Mesodermal cell (in vitro differentiated cells): Measurements from ENCODE around the gene ENTPD2.

Experiments
- H3K27ac ChIP-seq: 2 replicates; pipeline ENCODE4 v1.7.0; 2013; ENCODE audit warnings: mild to moderate bottlenecking, low read depth, low read length, moderate library complexity; ENCODE audit not compliant: severe bottlenecking
- H3K36me3 ChIP-seq: 2 replicates; pipeline ENCODE4 v1.7.1; 2013; ENCODE audit warnings: mild to moderate bottlenecking, low read length, moderate library complexity; ENCODE audit not compliant: control insufficient read depth, insufficient read depth
- H3K4me1 ChIP-seq: one replicate; pipeline ENCODE4 v1.7.1; 2013; ENCODE audit warnings: mild to moderate bottlenecking, low read length; ENCODE audit not compliant: insufficient read depth, control insufficient read depth, poor library complexity, severe bottlenecking
- H3K4me3 ChIP-seq: 2 replicates; pipeline ENCODE4 v1.7.0; 2013; ENCODE audit warnings: low read length, control low read depth, mild to moderate bottlenecking; ENCODE audit not compliant: insufficient read depth, poor library complexity, severe bottlenecking; ENCODE audit errors: extremely low read depth
- H3K9me3 ChIP-seq: 2 replicates; pipeline ENCODE4 v1.7.1; 2013; ENCODE audit warnings: mild to moderate bottlenecking, low read length, moderate library complexity; ENCODE audit not compliant: control insufficient read depth
- WGBS, 2 experiments: methylation state at CpG; one replicate each; pipeline ENCODE4 v1.1.5; 2013; ENCODE audit warnings: missing lambda C conversion rate in 2 of 2; ENCODE audit not compliant: insufficient coverage in 2 of 2; 5-methylcytosine and 5-hydroxymethylcytosine counted together

ENTPD2 gene

DNA sequence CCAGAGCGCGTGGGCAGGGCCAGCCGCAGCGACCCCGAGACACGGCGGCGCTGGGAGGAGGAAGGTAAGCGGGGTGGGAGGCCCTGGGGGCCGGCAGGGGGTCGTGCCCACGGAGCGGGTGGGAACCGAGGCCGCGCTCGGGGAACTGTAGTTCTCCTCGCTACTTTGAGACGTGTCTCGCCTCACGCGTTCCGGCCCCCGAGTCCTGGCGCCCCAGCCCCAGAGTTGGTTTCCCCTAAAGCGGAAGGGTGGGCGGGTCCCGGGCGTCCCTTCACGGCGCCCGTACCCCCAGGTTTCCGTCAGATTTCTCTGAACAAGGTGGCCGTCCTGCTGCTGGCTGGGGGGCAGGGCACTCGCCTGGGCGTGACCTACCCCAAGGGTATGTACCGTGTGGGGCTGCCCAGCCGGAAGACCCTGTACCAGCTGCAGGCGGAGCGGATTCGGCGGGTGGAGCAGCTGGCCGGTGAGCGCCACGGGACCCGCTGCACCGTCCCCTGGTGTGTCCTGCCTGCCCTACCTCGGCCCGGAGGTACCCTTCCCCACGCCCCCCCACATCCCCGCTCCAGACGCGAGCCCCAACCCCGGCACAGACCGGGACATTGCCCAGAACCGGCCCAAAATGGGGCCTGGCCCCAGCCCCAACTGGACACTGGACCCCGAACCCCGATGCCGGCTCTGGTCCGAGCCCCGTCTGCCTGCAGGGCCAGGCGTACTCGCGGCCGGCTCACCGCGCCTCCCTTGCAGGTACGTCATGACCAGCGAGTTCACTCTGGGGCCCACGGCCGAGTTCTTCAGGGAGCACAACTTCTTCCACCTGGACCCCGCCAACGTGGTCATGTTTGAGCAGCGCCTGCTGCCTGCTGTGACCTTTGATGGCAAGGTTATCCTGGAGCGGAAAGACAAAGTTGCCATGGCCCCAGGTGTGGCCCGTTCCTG is 24.2 kb upstream of the ENTPD2 start:
- WGBS, 2 experiments: 17 to 18% methylated on average over 56 to 69 of the region's 76 CpGs
- Histone ChIP-seq H3K9me3 (no peaks in the 10 kb centered on the region), H3K4me3 (peak overlapping the region; percentile 47), H3K36me3 (peaks cover 4% of the 10 kb centered on the region), H3K4me1 (peaks cover 16% of the 10 kb centered on the region), H3K27ac (no peak overlapping the region)

DNA sequence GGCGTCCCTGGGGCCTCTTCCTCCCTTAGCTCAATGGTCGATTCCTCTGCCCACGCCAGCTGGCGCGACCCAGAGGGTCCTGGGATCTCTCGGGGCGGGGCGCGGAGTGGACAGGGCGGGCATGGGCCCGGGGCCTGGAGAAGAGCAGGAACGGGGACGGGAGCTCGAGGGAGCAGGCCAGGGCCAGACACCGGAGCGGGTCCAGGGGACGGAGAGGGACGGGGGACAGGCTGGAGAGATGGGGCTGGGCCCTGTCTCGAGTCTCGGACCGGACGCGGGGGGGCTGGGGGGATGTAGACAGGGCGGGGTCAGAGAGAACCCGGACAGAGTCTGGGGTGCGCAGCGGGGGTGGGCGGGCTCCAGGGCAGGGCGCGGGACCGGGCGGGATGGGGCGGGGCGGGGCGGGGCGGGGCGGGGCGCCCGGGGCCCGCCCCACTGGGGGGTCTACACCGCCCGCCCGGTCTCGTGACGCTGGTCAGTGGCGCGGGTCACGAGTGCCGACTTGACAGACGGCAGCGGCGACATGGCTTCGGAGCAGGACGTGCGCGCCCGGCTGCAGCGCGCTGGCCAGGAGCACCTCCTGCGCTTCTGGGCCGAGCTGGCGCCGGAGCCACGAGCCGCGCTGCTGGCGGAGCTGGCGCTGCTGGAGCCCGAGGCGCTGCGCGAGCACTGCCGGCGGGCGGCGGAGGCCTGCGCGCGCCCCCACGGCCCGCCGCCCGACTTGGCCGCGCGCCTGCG is 23.3 kb upstream of the ENTPD2 start, which contains the start of gene UAP1L1:
Gene UAP1L1 (plus strand): TSS at position 508 of the 738 bp plus-strand sequence. CDS start 16 bp downstream, at position 524.
- Histone ChIP-seq H3K36me3 (peaks cover 4% of the 10 kb centered on the region), H3K4me3 (peak within 1 kb of the TSS; percentile 47), H3K9me3 (no peaks in the 10 kb centered on the region), H3K27ac (no peak within 1 kb of the TSS), H3K4me1 (peaks cover 9% of the 10 kb centered on the region)
- WGBS, 2 experiments: 7 to 8% methylated on average over 13 to 41 of the region's 87 CpGs

DNA sequence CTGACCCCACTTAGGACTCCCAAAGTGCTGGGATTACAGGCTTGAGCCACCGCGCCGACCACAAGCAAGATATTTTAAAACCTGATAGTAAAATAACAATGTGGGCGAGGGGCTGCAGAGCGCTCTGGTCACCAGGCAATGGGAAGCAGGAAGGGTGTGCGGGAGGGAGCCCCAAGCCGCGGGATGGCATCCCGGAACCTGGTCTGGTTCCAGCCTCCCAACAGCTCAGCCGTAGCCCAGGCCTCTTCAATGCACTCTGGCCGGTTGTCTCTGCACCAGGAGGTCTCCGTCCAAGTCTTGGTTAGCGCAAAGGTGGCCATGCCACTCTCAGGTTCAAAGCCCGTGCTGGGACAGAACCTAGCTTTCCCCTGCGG is 22.8 kb upstream of the ENTPD2 start:
- Histone ChIP-seq H3K4me1 (peaks cover 9% of the 10 kb centered on the region), H3K9me3 (no peaks in the 10 kb centered on the region), H3K4me3 (peak overlapping the region; percentile 47), H3K36me3 (peaks cover 4% of the 10 kb centered on the region), H3K27ac (no peak overlapping the region)
- 78% methylated on average over 14 to 15 of the region's 15 CpGs for WGBS, 2 experiments

DNA sequence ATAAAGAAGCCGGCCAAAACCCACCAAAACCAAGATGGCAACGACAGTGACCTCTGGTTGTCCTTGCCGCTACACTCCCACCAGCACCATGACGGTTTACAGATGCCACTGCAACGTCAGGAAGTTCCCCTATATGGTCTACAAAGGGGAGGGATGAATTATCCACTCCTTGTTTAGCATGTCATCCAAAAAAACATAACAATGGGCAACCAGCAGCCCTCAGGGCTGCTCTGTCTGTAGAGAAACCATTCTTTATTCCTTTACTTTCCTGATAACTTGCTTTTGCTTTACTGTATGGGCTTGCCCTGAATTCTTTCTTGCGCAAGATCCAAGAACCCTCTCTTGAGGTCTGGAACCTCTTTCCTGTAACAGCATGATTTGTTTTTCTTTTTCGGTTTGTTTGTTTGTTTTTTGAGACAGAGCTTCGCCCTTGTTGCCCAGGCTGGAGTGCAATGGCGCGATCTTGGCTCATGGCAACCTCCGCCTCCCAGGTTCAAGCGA is 21.5 kb upstream of the ENTPD2 start:
- Histone ChIP-seq H3K27ac (no peak overlapping the region), H3K9me3 (no peaks in the 10 kb centered on the region), H3K4me3 (no peak overlapping the region), H3K4me1 (peaks cover 14% of the 10 kb centered on the region), H3K36me3 (peaks cover 4% of the 10 kb centered on the region)
- WGBS, 2 experiments: 73 to 79% methylated on average over 2 to 10 of the region's 12 CpGs

DNA sequence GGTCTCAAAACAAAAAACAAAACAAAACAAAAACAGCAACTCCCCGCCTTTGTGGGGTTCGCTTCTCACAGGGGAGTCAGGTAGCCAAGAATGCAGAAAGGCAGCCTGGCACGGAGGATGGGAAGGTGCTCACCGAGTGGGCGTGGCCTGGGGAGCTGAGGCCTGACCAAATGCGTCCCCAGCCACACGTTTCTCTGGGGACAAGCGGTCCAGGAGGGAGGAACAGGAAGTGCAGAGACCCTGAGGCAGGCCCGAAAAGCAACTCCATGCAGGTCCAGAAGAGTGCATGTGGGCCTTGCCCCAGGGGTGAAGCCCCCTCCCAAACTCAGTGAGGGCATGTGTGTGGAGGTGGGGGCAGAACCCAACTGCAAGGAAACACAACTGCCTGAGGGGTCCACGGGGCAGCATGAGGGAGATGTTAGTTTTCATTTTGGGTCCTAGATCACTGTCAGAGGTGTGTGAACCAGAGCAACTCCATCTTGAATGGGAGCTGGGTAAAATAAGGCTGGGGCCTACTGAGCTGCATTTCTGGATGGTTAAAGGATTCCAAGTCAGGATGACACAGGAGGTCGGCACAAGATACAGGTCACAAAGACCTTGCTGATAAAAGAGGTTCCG is 20.9 kb upstream of the ENTPD2 start:
- H3K27ac ChIP-seq: no peak overlapping the region
- H3K36me3 ChIP-seq: peaks cover 4% of the 10 kb centered on the region
- 83 to 86% methylated on average over 12 of the region's 12 CpGs for WGBS, 2 experiments
- no peak overlapping the region for H3K4me3 ChIP-seq
- no peaks in the 10 kb centered on the region for H3K9me3 ChIP-seq
- peaks cover 14% of the 10 kb centered on the region for H3K4me1 ChIP-seq

DNA sequence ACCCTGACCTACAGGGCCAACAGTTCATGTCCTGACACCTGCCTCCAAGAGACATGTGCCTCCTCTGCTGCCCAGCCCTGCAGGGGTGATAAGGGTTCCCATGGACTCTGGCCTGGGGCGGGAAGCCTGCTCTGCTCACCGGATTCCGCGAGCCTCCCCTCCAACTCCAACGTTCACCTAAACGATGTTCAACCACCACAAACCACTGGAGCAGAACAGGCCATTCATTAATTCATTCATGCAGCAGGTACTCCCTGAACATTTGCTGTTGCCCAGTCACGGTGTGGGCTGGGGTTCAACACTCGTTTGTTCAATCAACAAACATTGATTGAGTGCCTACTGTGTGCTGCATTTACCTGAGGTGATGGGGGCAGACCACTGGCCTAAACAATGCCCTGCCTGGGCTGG is 20.1 kb upstream of the ENTPD2 start:
- H3K4me3 ChIP-seq: no peak overlapping the region
- H3K9me3 ChIP-seq: no peaks in the 10 kb centered on the region
- no peak overlapping the region for H3K27ac ChIP-seq
- whole genome bisulfite sequencing, 2 experiments: 93 to 96% methylated on average over 8 of the region's 8 CpGs
- H3K36me3 ChIP-seq: no peaks in the 10 kb centered on the region
- peaks cover 14% of the 10 kb centered on the region for H3K4me1 ChIP-seq

DNA sequence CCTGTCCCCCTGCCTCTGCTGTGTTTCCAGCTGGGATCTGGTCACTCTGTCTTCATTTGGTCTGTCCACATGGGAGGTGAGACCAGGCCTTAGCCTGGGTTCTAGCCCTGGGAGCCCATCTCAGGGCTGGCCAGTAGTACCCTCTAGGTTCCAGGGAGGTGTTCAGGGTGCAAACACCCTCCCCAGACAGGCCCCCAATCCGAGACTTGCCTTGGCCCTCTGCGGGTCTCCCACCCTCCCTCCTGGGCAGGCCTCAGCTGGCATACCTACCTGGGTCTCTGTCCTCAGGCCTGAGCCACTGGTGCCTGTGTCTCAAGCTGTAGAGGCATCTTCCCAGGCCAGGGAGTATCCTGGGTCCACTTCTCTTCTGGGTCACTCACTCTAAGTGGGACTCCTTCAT is 17.4 kb upstream of the ENTPD2 start:
- WGBS, 2 experiments: 84% methylated on average over 2 of the region's 2 CpGs; no CpG with 5 or more reads in 1 of the 2 experiments
- peak overlapping the region; percentile 40 for H3K4me3 ChIP-seq
- peak overlapping the region; percentile 67 for H3K27ac ChIP-seq
- H3K9me3 ChIP-seq: no peaks in the 10 kb centered on the region
- no peaks in the 10 kb centered on the region for H3K36me3 ChIP-seq
- H3K4me1 ChIP-seq: peaks cover 12% of the 10 kb centered on the region

DNA sequence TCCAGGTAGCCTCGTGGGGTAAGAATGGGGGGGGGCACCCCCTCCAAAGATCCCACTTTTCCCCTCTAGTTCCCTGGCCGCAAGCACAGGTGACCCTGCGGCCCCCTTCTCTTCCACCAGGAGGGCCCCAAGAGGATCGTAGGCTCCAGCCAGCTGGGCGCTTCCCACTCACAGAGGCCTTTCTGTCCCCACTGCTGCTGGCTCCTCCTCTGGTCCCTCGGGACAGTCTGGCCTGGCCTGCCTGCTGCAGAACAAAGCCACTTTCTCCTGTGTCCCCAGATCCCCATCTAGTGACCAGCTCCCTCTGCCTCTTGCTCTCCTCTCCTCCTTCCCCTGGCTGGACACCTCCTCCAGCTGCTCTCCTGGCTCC is 17.0 kb upstream of the ENTPD2 start:
- 29 to 43% methylated on average over 5 to 6 of the region's 6 CpGs for WGBS, 2 experiments
- H3K27ac ChIP-seq: peak overlapping the region; percentile 67

DNA sequence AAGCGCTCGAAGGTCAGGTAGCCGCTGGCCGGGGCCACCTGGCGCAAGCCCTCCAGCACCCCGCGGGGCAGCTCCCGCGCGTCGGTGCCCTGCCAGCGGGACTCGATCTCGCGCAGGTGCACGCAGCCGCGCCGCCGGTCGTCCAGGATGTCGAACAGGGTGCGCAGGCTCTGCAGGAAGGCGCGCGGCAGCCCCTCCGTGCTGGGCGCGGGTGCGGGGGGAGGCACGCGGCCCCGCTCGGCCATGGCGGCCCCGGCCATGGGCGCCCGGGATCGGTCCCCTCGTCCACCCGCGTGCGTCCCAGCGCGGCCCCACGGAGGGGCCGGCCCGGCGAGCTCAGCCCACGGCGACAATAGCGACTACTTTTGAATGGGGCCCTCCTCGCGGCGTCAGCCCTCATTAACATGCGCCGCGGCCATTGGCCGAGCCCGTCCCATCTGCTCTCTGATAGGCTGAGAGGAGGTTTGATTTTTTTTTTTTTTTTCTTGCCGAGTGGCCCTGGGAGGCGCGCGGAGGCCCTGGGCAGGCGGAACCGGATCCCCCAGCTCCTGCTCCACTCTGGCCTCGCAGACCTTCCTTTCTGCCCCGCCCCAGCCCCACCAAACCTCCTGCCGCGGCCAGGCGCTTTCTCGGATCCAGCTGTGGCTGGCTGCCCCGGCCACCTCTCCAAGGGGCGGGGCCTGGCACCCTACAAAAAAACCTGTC is 16.5 kb upstream of the ENTPD2 start, which contains the start of gene SAPCD2:
Gene SAPCD2 (minus strand): TSS at position 357 of the 705 bp plus-strand sequence. CDS start 97 bp downstream, at position 260.
- H3K36me3 ChIP-seq: no peaks in the 10 kb centered on the region
- 0 to 1% methylated on average over 50 to 51 of the region's 74 CpGs for WGBS, 2 experiments

More for the DNA sequence above, 17.0 kb upstream of the ENTPD2 start:
- Histone ChIP-seq H3K36me3 (no peaks in the 10 kb centered on the region), H3K4me3 (peak overlapping the region; percentile 40), H3K9me3 (no peaks in the 10 kb centered on the region), H3K4me1 (peaks cover 12% of the 10 kb centered on the region)

More for the DNA sequence above, 16.5 kb upstream of the ENTPD2 start, which contains the start of gene SAPCD2:
- Histone ChIP-seq H3K4me3 (peak within 1 kb of the TSS; percentile 40), H3K4me1 (peaks cover 12% of the 10 kb centered on the region), H3K9me3 (no peaks in the 10 kb centered on the region), H3K27ac (peak within 1 kb of the TSS; percentile 67)
